Liver (tissue), 9 donors: ENCODE measurements around the gene NEB. TPM values are rescaled to one million over a fixed set of nuclear protein-coding genes. Genes with fewer than 3 reads are reported as not detected.

Experiments
- DNase-seq: peaks from one replicate; pipeline ENCODE4 v3.0.0-alpha.2; 2017; ENCODE audit warnings: low spot score
- H3K27ac ChIP-seq, 2 donors: one replicate each; pipeline ENCODE4 v1.7.0; 2013; ENCODE audit warnings: inconsistent platforms in 2 of 2, low read length in 2 of 2, control low read depth in 1 of 2, low read depth in 1 of 2, mild to moderate bottlenecking in 1 of 2
- H3K27me3 ChIP-seq, 4 donors: one replicate each; pipeline versions ENCODE4 v1.6.1 to v1.7.0; 2013; ENCODE audit warnings: low read length in 3 of 4, inconsistent platforms in 1 of 4, mild to moderate bottlenecking in 1 of 4, moderate library complexity in 1 of 4; ENCODE audit not compliant: control insufficient read depth in 4 of 4, insufficient read depth in 4 of 4
- H3K36me3 ChIP-seq, 4 donors: one replicate each; pipeline versions ENCODE4 v1.6.1 to v1.7.0; 2013; ENCODE audit warnings: low read length in 3 of 4, mild to moderate bottlenecking in 3 of 4, low read depth in 1 of 4, moderate library complexity in 1 of 4; ENCODE audit not compliant: control insufficient read depth in 4 of 4, insufficient read depth in 3 of 4
- H3K4me1 ChIP-seq, 4 donors: one replicate each; pipeline versions ENCODE4 v1.6.1 to v1.7.0; 2013; ENCODE audit warnings: low read length in 3 of 4, mild to moderate bottlenecking in 3 of 4, moderate library complexity in 1 of 4; ENCODE audit not compliant: control insufficient read depth in 4 of 4, insufficient read depth in 4 of 4
- H3K4me3 ChIP-seq, 3 donors: one replicate each; pipeline versions ENCODE4 v1.6.1 to v1.7.0; 2013; ENCODE audit warnings: low read length in 3 of 3, control low read depth in 1 of 3, low read depth in 1 of 3, mild to moderate bottlenecking in 1 of 3
- H3K9ac ChIP-seq, 2 donors: one replicate each; pipeline ENCODE4 v1.7.0; 2013; ENCODE audit warnings: low read length in 2 of 2, mild to moderate bottlenecking in 2 of 2, moderate library complexity in 2 of 2, control low read depth in 1 of 2, low read depth in 1 of 2
- H3K9me3 ChIP-seq, 4 donors: one replicate each; pipeline versions ENCODE4 v1.6.1 to v1.7.0; 2013; ENCODE audit warnings: low read length in 3 of 4; ENCODE audit not compliant: control insufficient read depth in 4 of 4
- FOXA2 ChIP-seq: IDR thresholded peaks from 2 replicates; pipeline ENCODE4 v1.6.1; 2016; ENCODE audit warnings: antibody characterized with exemption
- GABPA ChIP-seq, 2 donors: IDR thresholded peaks in 1 of 2; conservative IDR thresholded peaks in 1 of 2; 2 replicates each; pipeline ENCODE4 v1.6.1; 2016; ENCODE audit warnings: antibody characterized with exemption in 2 of 2, mild to moderate bottlenecking in 1 of 2, moderate library complexity in 1 of 2
- HNF4A ChIP-seq, 2 donors: conservative IDR thresholded peaks; 2 replicates each; pipeline ENCODE4 v1.6.1; 2016; ENCODE audit warnings: antibody characterized with exemption in 2 of 2, mild to moderate bottlenecking in 2 of 2
- JUND ChIP-seq, 2 donors: IDR thresholded peaks; 2 replicates each; pipeline ENCODE4 v1.6.1; 2016; ENCODE audit warnings: antibody characterized with exemption in 2 of 2
- NR2F2 ChIP-seq: IDR thresholded peaks from 2 replicates; pipeline ENCODE4 v1.6.1; 2016; ENCODE audit warnings: antibody characterized with exemption
- RAD21 ChIP-seq, 2 donors: IDR thresholded peaks; 2 replicates each; pipeline ENCODE4 v1.6.1; 2016; ENCODE audit warnings: antibody characterized with exemption in 2 of 2, mild to moderate bottlenecking in 2 of 2
- SP1 ChIP-seq: IDR thresholded peaks from 2 replicates; pipeline ENCODE4 v1.6.1; 2018; ENCODE audit warnings: antibody characterized with exemption, mild to moderate bottlenecking
- WGBS: extraction: QIAGEN DNeasy Blood & Tissue Kit; methylation state at CpG from one replicate; pipeline ENCODE4 v1.1.7; 2013; 5-methylcytosine and 5-hydroxymethylcytosine counted together
- polyA plus RNA-seq, 2 donors: library from polyadenylated mRNA; stranded (reverse) in 1 of 2; unstranded in 1 of 2; fragments of 200-250 nt in 1 of 2; fragments of >200 nt in 1 of 2; fragmentation: Nextera tagmentation in 1 of 2; extraction: Ambion mirVana in 1 of 2; gene quantifications; one replicate each; pipeline versions ENCODE4 v1.2.1 to v1.2.3, GENCODE V29; 2013 to 2015
- total RNA-seq, 2 donors: library from RNA; depleted of rRNA; stranded (reverse); fragments of >200 nt; gene quantifications; one replicate each; pipeline ENCODE4 v1.2.3, GENCODE V29; 2014
- TF ChIP-seq, protein P1 (sequence below): IDR thresholded peaks from 2 replicates; pipeline ENCODE4 v1.6.1; 2016; ENCODE audit warnings: antibody characterized with exemption, mild to moderate bottlenecking
- TF ChIP-seq, protein P2 (sequence below): fragments of 150-350 bp; IDR thresholded peaks from 2 replicates; pipeline ENCODE4 v1.5.1; 2017; ENCODE audit warnings: improper control_type of control experiment, low read depth, low read length; ENCODE audit not compliant: missing input control
- TF ChIP-seq, protein P3 (sequence below): IDR thresholded peaks from 2 replicates; pipeline ENCODE4 v1.6.1; 2016; ENCODE audit warnings: antibody characterized with exemption
- TF ChIP-seq, protein P4 (sequence below): IDR thresholded peaks from 2 replicates; pipeline ENCODE4 v1.6.1; 2016; ENCODE audit warnings: antibody characterized with exemption
- donor health status: healthy.
- donor health status: healthy.
- donor health status: healthy.
- donor health status: healthy.
- donor health status: healthy.

The NEB gene
- total and polyA plus RNA-seq, 4 donors = 0.28 to 6.4 (median 2.7) TPM

DNA sequence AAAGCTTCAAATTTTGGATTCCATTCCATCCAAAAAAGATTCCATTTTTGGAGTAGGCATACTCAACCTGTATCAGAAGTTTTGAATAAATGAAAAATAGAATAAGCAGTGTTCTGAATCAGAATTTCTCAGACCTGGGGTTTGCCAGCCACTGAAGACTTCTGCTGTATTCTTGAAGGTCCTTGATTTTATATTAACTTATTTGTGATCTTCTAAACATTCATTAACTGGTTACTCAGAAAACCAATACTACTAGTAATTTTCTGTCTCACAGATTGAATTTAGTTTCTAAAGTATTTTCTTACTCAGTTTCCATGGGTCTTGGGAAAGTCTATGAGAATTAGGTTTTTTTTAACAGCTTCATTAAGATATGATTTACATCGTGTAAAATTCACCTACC, 263.7 kb downstream of the NEB start:
- DNase-seq = no peak
- Histone ChIP-seq H3K4me3 (no peak overlapping the region), H3K9me3 (no peaks in the 10 kb centered on the region), H3K4me1 (no peaks in the 10 kb centered on the region), H3K27me3 (no peaks in the 10 kb centered on the region), H3K36me3 (peaks cover 1 to 55% (median 49%) of the 10 kb centered on the region in 4 donors), H3K9ac (no peak overlapping the region), H3K27ac (no peak overlapping the region)
- no peak for TF ChIP-seq FOXA2
- TF ChIP-seq SP1 = no peak
- TF ChIP-seq GABPA (IDR thresholded peaks at IDR 0.05 in 1 of 2, conservative IDR thresholded peaks at IDR 0.05 in 1 of 2) = no peak
- TF ChIP-seq HNF4A (conservative IDR thresholded peaks at IDR 0.05) = no peak
- no peak for TF ChIP-seq JUND (IDR thresholded peaks at IDR 0.05)
- no peak for TF ChIP-seq RAD21 (IDR thresholded peaks at IDR 0.05)
- TF ChIP-seq, protein P1, sequence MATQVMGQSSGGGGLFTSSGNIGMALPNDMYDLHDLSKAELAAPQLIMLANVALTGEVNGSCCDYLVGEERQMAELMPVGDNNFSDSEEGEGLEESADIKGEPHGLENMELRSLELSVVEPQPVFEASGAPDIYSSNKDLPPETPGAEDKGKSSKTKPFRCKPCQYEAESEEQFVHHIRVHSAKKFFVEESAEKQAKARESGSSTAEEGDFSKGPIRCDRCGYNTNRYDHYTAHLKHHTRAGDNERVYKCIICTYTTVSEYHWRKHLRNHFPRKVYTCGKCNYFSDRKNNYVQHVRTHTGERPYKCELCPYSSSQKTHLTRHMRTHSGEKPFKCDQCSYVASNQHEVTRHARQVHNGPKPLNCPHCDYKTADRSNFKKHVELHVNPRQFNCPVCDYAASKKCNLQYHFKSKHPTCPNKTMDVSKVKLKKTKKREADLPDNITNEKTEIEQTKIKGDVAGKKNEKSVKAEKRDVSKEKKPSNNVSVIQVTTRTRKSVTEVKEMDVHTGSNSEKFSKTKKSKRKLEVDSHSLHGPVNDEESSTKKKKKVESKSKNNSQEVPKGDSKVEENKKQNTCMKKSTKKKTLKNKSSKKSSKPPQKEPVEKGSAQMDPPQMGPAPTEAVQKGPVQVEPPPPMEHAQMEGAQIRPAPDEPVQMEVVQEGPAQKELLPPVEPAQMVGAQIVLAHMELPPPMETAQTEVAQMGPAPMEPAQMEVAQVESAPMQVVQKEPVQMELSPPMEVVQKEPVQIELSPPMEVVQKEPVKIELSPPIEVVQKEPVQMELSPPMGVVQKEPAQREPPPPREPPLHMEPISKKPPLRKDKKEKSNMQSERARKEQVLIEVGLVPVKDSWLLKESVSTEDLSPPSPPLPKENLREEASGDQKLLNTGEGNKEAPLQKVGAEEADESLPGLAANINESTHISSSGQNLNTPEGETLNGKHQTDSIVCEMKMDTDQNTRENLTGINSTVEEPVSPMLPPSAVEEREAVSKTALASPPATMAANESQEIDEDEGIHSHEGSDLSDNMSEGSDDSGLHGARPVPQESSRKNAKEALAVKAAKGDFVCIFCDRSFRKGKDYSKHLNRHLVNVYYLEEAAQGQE = no peak
- TF ChIP-seq, protein P2, sequence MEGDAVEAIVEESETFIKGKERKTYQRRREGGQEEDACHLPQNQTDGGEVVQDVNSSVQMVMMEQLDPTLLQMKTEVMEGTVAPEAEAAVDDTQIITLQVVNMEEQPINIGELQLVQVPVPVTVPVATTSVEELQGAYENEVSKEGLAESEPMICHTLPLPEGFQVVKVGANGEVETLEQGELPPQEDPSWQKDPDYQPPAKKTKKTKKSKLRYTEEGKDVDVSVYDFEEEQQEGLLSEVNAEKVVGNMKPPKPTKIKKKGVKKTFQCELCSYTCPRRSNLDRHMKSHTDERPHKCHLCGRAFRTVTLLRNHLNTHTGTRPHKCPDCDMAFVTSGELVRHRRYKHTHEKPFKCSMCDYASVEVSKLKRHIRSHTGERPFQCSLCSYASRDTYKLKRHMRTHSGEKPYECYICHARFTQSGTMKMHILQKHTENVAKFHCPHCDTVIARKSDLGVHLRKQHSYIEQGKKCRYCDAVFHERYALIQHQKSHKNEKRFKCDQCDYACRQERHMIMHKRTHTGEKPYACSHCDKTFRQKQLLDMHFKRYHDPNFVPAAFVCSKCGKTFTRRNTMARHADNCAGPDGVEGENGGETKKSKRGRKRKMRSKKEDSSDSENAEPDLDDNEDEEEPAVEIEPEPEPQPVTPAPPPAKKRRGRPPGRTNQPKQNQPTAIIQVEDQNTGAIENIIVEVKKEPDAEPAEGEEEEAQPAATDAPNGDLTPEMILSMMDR = no peak
- 100% methylated on average over 1 of the region's 1 CpG for WGBS

DNA sequence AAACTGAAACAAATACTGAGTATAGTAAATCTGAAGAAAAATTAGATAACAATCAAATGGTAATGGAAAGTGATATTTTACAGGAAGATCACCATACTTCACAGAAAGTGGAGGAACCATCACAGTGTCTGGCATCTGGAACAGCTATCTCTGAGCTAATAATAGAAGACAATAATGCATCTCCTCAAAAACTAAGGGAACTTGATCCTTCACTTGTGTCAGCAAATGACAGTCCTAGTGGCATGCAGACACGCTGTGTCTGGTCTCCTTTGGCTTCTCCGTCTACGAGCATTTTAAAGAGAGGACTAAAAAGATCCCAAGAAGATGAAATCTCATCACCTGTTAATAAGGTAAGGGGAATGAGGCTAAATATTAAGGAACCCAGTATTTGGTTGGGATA, 268.5 kb downstream of the NEB start:
- Histone ChIP-seq H3K4me3 (no peak overlapping the region), H3K9me3 (no peaks in the 10 kb centered on the region), H3K27me3 (no peaks in the 10 kb centered on the region), H3K4me1 (no peaks in the 10 kb centered on the region), H3K27ac (no peak overlapping the region), H3K36me3 (peaks cover 4 to 74% (median 64%) of the 10 kb centered on the region in 4 donors), H3K9ac (no peak overlapping the region)
- no peak for DNase-seq
- TF ChIP-seq, protein P3, sequence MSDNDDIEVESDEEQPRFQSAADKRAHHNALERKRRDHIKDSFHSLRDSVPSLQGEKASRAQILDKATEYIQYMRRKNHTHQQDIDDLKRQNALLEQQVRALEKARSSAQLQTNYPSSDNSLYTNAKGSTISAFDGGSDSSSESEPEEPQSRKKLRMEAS = no peak
- TF ChIP-seq JUND (IDR thresholded peaks at IDR 0.05) (no peak), NR2F2 (no peak)
- TF ChIP-seq, protein P2 = no peak
- TF ChIP-seq, protein P4, sequence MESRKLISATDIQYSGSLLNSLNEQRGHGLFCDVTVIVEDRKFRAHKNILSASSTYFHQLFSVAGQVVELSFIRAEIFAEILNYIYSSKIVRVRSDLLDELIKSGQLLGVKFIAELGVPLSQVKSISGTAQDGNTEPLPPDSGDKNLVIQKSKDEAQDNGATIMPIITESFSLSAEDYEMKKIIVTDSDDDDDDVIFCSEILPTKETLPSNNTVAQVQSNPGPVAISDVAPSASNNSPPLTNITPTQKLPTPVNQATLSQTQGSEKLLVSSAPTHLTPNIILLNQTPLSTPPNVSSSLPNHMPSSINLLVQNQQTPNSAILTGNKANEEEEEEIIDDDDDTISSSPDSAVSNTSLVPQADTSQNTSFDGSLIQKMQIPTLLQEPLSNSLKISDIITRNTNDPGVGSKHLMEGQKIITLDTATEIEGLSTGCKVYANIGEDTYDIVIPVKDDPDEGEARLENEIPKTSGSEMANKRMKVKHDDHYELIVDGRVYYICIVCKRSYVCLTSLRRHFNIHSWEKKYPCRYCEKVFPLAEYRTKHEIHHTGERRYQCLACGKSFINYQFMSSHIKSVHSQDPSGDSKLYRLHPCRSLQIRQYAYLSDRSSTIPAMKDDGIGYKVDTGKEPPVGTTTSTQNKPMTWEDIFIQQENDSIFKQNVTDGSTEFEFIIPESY = no peak
- 98% methylated on average over 3 of the region's 3 CpGs for WGBS
